ENCODE data around the gene SELENOO.

The SELENOO gene

DNA sequence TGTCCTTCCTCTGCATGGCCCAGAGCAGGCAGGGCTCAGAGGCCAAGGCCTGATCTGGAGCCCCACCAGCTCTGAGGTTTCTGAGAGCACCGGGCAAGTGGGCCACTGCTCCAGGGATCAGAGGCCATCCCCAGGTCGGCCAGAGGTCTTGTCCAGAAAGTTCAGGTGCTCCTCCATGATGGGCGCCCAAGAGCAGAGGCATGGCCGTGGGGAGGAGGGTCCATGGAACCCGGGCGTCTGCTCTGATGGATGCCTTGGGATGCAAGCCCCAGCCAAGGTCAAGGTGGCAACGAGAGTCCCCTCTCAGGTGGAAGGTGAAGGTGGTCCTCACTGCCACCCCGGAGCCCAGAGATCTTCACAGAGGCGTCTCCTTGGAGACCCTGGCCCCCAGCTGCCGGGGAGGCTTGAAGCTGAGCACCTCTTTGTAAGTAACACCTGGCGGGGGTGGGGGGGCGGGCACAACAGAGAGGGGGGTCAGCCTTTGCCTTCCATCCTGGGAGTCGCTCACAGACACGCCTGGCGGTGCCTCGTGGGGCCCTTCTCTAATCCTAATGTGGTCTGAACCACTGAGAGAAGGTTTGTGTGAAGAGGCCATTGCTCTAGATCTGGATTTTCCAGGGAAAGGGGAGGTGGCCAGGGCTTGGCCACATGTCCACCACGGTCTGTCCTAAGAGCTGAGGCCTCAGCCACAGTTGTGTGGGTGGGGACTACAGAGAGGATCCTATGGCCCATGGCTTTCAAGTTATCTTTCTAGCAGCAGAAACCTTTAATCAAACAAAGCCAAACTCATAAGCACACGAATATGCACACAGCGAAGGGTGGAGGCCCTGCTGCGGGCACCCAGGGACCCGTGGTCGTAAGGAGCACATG, 52.5 kb downstream of the SELENOO start:
- no peak for DNase-seq (ENCODE audit: low spot score)

- no peak for DNase-seq (ENCODE audit: low spot score)
These were observed 53.1 kb downstream of the SELENOO start for GRCh38 chr22:50253941-50254340.

- DNase-seq (ENCODE audit: low spot score): no peak
These were observed 54.3 kb downstream of the SELENOO start for GRCh38 chr22:50255099-50255498.

- DNase-seq (ENCODE audit: low spot score): no peak
These were observed 54.8 kb downstream of the SELENOO start for GRCh38 chr22:50255607-50256006.

GRCh38 chr22:50256258-50256862, 55.5 kb downstream of the SELENOO start:
- no peak for DNase-seq (ENCODE audit: low spot score)

- DNase-seq (ENCODE audit: low spot score): no peak
These were observed 56.2 kb downstream of the SELENOO start for GRCh38 chr22:50257041-50257440.

DNA sequence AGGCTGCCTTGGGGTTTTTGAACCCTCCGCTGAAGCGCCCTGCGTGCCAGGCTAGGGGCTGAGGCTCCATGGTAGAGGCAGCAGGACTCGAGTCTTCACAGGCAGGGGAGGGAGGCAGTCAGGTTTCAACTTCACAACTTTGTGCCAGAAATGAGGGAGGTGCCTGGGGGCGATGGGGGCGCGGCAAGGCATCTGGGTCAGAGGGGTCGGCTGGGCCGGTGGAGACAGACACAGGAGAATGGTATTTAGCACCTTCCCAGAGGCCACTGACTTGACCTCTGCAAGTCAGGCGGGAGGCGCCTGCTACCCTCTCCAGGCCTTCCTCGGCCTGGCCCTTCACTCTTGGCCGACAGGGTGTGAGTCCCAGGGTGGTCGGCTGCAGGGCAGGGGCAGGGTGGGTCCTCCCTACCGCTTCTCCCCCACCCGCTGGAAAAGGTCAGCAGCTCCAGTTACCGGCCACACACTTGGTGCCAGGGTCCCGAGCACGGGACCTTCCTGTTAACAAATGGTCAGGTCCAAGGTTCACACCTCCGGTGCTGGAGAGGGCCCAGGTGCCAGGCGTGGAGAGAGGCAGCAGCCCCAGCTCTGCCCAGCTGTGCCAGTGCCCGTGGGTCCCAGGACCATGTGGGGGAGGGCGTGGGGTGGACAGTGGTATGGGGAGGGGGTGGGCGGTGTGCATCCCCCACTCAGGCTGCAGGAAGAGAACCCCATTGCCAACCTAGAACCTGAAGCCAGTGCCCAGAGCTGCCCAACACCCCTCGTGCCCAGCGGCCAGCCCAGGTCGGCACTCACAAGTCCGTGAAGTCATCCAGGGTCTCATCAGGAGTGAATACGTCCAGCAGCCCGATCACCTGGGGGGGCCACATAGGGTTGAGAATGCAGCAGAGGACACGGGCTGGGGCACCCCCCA, 56.9 kb downstream of the SELENOO start:
- DNase-seq (ENCODE audit: low spot score): no peak

DNA sequence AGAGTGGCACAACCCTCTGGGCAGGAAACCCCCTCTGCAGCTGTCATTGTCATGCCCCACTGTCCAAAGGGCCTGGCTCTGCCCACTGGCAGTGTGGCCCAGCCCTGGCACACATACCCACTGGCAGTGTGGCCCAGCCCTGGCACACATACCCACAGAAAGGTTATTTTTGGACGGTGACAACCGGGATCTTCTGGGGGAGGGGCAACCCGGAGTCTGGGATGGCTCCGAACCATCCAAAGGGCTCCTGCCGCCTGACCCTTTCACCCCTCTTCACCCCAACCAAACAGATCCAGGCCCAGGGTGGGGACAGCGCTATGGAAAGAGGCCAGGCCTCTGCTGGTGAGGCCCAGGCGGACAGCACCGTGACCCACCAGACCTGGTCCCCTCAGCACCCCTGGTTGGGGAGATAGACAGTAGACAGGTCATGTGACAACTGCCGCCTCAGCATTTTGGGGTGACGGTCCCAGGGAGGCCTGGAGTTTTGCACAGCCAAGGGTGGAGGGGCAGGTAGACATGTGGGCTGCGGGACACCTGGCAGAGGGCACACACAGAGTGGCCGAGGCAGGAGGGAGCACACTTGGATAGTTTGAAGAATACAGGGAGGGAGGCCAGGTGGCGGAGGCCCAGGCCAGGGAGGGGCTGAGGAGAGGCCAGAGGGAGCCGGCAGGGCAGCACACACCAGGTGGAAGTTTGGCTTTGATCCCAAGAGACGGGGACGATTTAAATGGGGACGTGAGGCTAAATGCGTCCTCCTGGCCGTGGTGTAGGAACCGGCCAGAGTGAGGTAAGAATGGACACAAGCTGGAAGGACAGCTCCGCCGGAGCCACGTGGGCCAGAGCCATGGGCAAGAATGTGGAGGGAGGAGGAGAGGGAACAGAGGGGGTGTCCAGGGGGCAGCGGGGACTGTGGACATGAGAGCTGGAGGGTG, 57.8 kb downstream of the SELENOO start:
- no peak for DNase-seq (ENCODE audit: low spot score)

DNA sequence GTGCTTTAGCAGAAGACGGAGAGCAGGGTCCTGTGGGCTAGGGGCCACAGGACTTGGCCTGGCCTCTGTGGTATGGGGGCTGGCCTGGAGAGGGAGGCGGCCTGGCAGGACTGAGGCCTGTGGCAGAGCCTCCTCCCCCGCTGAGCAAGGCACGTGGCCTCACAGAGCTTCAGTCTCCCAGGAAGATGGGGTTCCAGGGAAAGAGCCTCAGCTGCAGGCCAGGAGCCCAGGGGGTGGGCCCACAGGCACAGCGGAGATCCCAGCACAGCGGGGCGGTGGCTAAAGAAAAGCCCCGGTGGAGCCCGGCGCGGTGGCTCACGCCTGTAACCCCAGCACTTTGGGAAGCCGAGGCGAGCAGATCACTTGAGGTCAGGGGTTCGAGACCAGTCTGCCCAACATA, 58.5 kb downstream of the SELENOO start:
- DNase-seq (ENCODE audit: low spot score): no peak

DNA sequence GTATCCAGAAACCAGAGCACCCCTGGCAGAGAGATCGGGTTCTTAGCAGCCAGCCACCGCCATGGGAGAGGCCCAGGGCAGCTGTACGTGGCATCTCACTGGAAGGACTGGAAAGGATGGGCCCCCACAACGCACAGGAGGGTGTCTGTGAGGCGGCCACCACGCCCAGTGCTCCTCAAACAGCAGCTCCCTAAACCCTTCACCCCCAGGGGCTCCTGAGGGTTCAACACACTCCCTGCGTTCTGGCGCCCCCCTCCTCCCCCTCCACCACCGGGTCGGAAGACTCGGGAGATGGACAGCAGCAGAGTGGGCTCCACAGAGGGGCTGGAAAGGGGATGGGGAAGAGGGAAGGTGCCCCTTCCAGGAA, 59.6 kb downstream of the SELENOO start:
- no peak for DNase-seq (ENCODE audit: low spot score)

- no peak for DNase-seq (ENCODE audit: low spot score)
These were observed 60.2 kb downstream of the SELENOO start for GRCh38 chr22:50260801-50261614.

GRCh38 chr22:50261615-50262459, 61.0 kb downstream of the SELENOO start, which contains the start of gene MAPK12:
Gene MAPK12 (minus strand): TSS chr22:50261683. CDS start chr22:50261509, 174 bp downstream.
- DNase-seq (ENCODE audit: low spot score): no peak

- DNase-seq (ENCODE audit: low spot score): no peak
These were observed 61.7 kb downstream of the SELENOO start for GRCh38 chr22:50262460-50262911.

DNA sequence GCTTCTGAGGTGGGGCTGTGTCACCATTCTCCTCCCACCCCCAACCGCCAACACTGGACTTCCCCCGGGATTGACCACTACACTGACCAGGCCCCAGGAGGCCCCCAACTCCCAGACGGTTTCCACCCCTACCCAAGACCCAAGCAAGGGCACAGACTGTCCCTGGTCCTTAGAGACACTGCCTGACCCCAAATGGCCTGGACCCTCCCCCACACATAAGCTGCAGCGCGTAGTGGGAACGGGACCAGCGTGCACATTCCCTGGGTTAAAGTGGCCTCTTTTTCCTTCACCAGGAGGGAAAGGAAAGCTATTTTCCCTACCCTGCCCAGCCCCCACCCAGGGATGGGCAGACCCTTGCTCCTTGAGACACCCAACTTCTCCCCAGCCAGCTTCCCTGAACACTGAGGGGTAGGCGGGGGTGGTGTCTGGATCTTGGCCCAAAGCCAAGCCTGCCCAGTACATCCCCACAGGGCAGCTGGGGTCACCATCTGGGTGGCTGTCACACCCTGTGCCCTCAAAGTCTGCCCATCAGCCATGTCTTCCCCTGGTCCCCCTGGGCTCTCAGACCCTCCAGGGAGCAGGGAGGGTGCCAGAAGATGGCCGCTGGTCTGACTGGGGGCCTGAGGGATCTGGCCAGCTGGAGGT, 62.3 kb downstream of the SELENOO start:
- DNase-seq (ENCODE audit: low spot score): no peak

GRCh38 chr22:50264104-50264745, 63.4 kb downstream of the SELENOO start:
- DNase-seq (ENCODE audit: low spot score): no peak

DNA sequence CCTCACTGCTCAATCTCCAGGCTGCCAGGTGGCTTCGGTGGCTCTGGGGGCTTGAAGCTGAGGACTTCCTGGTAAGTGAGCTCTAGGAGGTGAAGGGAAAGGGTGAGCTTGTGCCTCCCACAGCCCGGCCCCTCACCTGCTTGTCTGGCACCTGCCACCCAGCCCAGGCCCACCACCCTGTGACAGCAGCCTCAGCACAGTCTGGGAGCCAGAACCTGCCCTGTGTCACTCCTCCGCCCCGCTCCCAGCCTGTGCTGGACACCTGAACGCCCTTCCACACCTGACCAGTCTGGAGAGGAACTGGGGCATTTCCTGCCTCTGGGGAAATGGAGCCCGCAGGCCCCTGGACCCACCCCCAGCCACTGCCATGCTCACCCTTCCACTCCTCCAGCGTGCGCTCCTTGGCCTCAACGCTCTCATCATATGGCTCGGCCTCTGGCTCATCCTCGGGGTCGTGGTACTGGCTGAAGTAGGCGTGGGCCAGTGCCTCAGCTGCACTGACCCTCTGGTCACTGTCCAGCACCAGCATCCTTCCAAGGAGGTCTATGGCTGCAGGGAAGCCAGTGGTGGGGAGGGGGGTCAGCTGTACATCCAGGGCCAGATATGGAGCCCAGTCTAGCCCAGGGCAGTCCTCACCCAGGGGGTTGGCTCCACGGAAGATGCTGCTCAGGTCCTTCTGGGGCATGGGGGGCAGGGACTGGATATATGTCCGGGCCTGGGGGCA, 64.3 kb downstream of the SELENOO start:
- no peak for DNase-seq (ENCODE audit: low spot score)

DNA sequence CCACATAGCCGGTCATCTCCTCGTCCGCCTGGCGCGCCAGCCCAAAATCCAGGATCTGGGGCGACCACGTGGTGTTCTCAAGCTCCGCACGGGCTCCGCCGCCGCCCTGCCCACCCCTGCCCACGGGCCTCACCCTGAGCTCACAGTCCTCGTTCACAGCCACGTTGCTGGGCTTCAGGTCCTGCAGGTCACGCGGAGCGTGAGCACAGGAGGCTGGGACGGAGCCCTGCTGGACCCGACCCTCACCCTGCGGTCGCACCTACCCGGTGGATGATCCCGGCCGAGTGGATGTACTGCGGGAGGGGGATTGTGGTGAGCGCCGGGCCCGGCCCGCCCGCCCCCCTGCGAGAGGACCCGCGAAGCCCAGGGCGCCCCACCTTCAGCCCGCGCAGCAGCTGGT, 66.2 kb downstream of the SELENOO start:
- DNase-seq (ENCODE audit: low spot score): no peak

Measured in pons (tissue), 1 donor.